ENCODE data around the gene ANKAR. TPM values are rescaled to one million over a fixed set of nuclear protein-coding genes. Genes with fewer than 3 reads are reported as not detected.

Gene ANKAR
- total and polyA plus RNA-seq, 2 of the 8 experiments (the other 6 are each of a cell fraction or from before 2014, with no cell fraction given) = 0.56 to 1.7 TPM

DNA sequence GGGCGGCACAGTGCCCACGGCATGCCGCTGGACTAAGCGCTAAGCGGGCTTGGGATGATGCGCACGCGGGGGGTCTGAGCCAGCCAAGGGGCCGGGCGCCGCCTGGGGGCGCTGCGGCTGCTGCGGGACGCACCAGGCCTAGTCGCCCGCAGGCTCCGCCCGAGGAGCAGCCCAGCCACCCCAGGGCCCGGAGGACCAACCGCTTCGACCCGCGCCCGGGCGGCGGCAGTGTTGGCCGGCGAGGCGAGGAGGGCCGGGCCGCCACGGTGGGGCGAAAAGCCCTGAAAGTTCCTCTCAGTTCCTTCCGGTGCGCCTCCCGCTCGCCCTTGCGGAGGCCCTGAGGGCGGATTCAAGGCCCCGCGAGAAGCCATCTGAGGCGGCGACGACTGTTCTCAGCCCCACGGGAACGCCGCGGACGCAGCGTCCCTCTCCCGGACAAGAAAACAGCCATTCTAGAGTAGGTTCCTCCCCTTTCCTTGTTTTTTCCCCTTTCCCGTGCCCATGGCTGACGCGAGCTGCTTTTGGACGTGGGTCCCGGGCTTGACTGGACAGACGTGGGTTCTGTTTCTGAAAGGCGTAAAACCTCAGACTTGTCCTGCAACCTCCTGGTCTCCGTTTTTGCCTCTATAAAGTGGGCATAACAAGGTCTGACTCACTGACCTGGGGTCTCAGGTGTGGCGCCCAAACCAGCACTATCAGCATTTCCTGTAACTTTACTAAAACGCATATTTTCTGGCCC is at the start of gene ANKAR (continued):
- peak; percentile 74 for TF ChIP-seq TAF7 (optimal IDR thresholded peaks at IDR 0.05; ENCODE audit: borderline replicate concordance, low read depth, low read length)
- TF ChIP-seq, protein P1, sequence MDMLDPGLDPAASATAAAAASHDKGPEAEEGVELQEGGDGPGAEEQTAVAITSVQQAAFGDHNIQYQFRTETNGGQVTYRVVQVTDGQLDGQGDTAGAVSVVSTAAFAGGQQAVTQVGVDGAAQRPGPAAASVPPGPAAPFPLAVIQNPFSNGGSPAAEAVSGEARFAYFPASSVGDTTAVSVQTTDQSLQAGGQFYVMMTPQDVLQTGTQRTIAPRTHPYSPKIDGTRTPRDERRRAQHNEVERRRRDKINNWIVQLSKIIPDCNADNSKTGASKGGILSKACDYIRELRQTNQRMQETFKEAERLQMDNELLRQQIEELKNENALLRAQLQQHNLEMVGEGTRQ (IDR thresholded peaks at IDR 0.05; ENCODE audit: low read length) = no peak
- TF ChIP-seq KDM1A (IDR thresholded peaks at IDR 0.05; ENCODE audit: borderline replicate concordance, low read length) = no peak
- TF ChIP-seq PHF8 (conservative IDR thresholded peaks at IDR 0.05; ENCODE audit: low read depth, low read length) = peak; percentile 55
- TF ChIP-seq CTBP2 (IDR thresholded peaks at IDR 0.05; ENCODE audit: borderline replicate concordance, insufficient read depth, insufficient read length, low read length) = peak; percentile 85
- peak; percentile 3 for TF ChIP-seq NANOG (IDR thresholded peaks at IDR 0.05; ENCODE audit: insufficient read depth, low read depth, low read length, poor library complexity, severe bottlenecking)
- TF ChIP-seq KDM5A (IDR thresholded peaks at IDR 0.05; ENCODE audit: low read length) = no peak
- TF ChIP-seq SAP30 (IDR thresholded peaks at IDR 0.05; ENCODE audit: insufficient read depth, insufficient replicate concordance, low read length) = no peak
- no peak for TF ChIP-seq JUN (IDR thresholded peaks at IDR 0.05; ENCODE audit: low read depth, low read length)
- no peak for TF ChIP-seq SUZ12 (IDR thresholded peaks at IDR 0.05; ENCODE audit: low read length)
